ENCODE measurements around the gene VSIR. TPM values are rescaled to one million over a fixed set of nuclear protein-coding genes. Genes with fewer than 3 reads are reported as not detected.

VSIR gene
- total and polyA plus RNA-seq, 9 of the 15 experiments (the other 6 are each of a cell fraction or from before 2014, with no cell fraction given), result 0.14 to 20.5 (median 9.3) TPM

DNA sequence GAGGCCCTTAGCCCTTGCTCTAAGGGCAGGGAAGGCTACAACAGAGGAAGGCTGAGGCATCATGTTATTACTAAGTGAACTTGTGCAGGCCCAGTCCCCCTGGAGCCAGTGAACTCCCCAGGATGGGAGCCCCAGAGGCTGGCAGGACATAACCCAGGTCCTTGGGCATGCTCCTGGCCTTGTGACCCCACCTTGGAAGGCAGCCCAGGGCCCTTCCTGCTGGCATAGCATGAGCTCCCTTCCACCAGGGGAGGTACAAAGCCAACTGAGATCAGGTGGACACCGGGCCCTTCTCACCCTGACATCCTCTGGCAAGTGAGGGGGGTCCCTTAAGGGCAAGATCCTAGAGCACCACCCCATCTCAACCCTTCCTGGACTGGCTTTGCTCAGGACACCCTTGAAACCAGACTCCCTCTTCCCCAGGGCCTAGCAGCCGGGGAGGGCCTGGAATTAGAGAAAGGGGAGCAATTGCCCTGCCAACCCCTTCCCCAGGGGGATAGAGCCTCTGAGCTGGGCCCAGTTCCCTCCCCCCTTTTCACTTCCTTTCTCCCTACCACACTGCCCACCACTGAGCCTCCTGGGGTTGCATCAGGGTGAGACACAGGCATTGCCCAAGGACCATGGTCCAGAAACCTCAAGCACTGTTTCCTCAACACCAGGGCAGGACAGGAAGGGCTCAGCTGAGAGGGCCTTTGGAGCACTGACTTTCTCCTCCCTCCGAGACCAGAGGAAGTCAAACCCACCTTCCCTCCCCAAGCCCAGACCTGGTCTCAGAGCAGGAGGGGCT, 1.8 kb upstream of the VSIR start:
- H3K79me2 ChIP-seq (ENCODE audit: control insufficient read depth, insufficient read depth, low read length), result no peaks in the 10 kb centered on the region; the same call in 2 of the 3 replicates
- H3K9ac ChIP-seq (ENCODE audit: insufficient read depth in 1 of 2, low read depth in 2 of 2, low read length in 2 of 2), result no peak overlapping the region
- TF ChIP-seq HMG20B (CRISPR knock-in tag; IDR thresholded peaks at IDR 0.05) (no peak), ZBTB12 (CRISPR knock-in tag; IDR thresholded peaks at IDR 0.05) (no peak), GABPB2 (CRISPR knock-in tag; conservative IDR thresholded peaks at IDR 0.05) (no peak), MIER1 (IDR thresholded peaks at IDR 0.05; ENCODE audit: low read depth) (no peak), POLR2G (IDR thresholded peaks at IDR 0.05; ENCODE audit: low read depth, low read length) (no peak), CREM (IDR thresholded peaks at IDR 0.05; ENCODE audit: low read depth) (no peak), ZNF696 (CRISPR knock-in tag; conservative IDR thresholded peaks at IDR 0.05) (no peak), POLR2H (tag; IDR thresholded peaks at IDR 0.05; ENCODE audit: low read depth) (no peak), TSC22D4 (tag; IDR thresholded peaks at IDR 0.05) (no peak), ZKSCAN8 (CRISPR knock-in tag; IDR thresholded peaks at IDR 0.05) (no peak), RUNX1 (IDR thresholded peaks at IDR 0.05; ENCODE audit: low read depth) (no peak)
- H3K4me3 ChIP-seq, result no peak overlapping the region
- DNase-seq (ENCODE audit: extremely low read depth in 1 of 4, low spot score in 3 of 4) (no peak), ATAC-seq (no peak), FAIRE-seq (no peak)
- H3K9me1 ChIP-seq (ENCODE audit: control insufficient read depth, insufficient read depth, low read length), result no peaks in the 10 kb centered on the region
- in situ Hi-C loops (cut with MboI) (no loop called here), intact Hi-C loops (cut with micrococcal nuclease) (no loop called here)
- H2AFZ ChIP-seq (ENCODE audit: low read depth, low read length), result no peak overlapping the region
- no peaks in the 10 kb centered on the region for H3K36me3 ChIP-seq (ENCODE audit: control insufficient read depth, insufficient read depth, low read length)
- no peak overlapping the region for H3K4me2 ChIP-seq (ENCODE audit: insufficient read depth, low read length)
- 0 out of 2 replicates have a peak, but pooled peaks cover 3% of the 10 kb centered on the region for H4K20me1 ChIP-seq (replicated peaks; ENCODE audit: control insufficient read depth, insufficient read depth, low read length)
- no peaks in the 10 kb centered on the region for H3K9me3 ChIP-seq (replicated peaks; ENCODE audit: control insufficient read depth, insufficient read depth, low read depth, low read length)
- peaks cover 4 to 11% of the 10 kb centered on the region in 2 experiments; a peak in 2 of 5 replicates for H3K27me3 ChIP-seq (ENCODE audit: control insufficient read depth in 2 of 2, insufficient read depth in 2 of 2, low read length in 2 of 2)
- no TSS peak for BruUV-seq (replicated peaks)
- WGBS (ENCODE audit: insufficient coverage, low coverage, missing lambda C conversion rate), result 45% methylated on average over 3 of the region's 3 CpGs
- H3K4me1 ChIP-seq (replicated peaks in 1 of 2; ENCODE audit: control insufficient read depth in 2 of 2, insufficient read depth in 2 of 2, low read length in 2 of 2), result peaks cover 27 to 28% of the 10 kb centered on the region in 2 experiments
- ChIA-PET POLR2A (interaction anchor here (0.8 to 1.6 kb wide), 6 partner anchors 9 to 486 kb away, joined by 3 to 5 read pairs (median 3); no protein-coding TSS in a partner anchor), CTCF (ENCODE audit: low intra/inter-chr PET ratio) (interaction anchor here (1.4 kb wide), 1 partner anchor 121 kb away, joined by 5 read pairs; no protein-coding TSS in a partner anchor)
- no peak overlapping the region for H3K27ac ChIP-seq (ENCODE audit: extremely low read depth, low read depth, low read length)
